Measurements from ENCODE around the gene ARHGEF4.
A peak's percentile ranks its signal among the peaks of the same experiment; 100 is the strongest.

ARHGEF4 gene

GRCh38 chr2:130864830-130865800 lies 28.4 kb downstream of the ARHGEF4 start:
- DNase-seq: no peak

DNA sequence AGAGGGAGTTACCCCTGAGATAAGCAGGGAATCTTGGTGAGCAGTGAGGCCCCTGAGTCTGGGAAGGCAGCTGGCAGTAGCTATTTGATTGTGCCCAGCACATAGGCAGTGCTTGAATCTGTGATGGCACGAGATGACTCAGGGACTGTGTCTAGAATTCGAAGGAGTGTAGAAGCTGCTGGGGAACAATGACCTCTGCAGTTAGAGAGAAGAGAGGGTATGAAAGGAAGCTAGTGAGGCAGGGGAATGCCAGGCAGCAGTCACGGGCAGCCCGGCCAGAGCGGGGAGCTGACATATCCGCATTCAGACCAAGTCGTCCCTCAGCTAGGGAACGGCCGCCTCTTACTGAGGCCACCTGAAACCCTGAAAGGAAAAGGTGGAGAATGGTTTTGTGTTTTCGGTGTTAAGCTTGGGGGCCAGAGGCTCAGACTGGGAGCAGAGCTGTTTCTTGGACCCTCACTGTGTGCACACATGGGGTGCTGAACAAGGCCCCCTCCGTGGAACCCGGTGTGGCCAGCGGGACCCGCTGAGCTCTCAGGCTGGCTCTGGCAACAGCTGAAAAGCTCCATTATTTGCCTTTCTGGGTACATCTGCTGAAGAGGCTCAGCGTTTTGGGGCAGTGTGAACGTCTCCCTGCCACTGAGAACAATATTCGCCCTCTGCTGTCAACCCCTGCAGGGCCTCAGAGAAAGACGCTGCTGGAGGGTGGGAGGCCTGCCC lies 32.9 kb downstream of the ARHGEF4 start:
- DNase-seq: no peak

DNA sequence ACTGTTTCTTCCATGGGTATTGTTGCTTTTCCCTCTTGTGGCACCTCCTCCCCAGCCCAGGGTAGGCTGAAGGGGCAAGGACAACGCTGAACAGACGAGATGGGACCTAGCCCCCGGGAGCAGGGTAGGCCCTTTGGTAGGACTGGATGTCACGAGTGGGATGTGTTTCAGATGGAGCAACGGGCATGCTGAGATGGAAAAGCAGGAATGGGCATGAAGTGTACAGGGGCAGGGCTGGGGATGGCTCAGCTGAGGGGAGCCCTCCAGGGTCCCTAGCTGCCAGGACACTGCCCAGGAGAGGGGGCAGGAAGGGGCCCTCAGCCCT lies 33.4 kb downstream of the ARHGEF4 start:
- DNase-seq: no peak

- no peak for DNase-seq
Measured at GRCh38 chr2:130870779-130871178, 34.1 kb downstream of the ARHGEF4 start.

DNA sequence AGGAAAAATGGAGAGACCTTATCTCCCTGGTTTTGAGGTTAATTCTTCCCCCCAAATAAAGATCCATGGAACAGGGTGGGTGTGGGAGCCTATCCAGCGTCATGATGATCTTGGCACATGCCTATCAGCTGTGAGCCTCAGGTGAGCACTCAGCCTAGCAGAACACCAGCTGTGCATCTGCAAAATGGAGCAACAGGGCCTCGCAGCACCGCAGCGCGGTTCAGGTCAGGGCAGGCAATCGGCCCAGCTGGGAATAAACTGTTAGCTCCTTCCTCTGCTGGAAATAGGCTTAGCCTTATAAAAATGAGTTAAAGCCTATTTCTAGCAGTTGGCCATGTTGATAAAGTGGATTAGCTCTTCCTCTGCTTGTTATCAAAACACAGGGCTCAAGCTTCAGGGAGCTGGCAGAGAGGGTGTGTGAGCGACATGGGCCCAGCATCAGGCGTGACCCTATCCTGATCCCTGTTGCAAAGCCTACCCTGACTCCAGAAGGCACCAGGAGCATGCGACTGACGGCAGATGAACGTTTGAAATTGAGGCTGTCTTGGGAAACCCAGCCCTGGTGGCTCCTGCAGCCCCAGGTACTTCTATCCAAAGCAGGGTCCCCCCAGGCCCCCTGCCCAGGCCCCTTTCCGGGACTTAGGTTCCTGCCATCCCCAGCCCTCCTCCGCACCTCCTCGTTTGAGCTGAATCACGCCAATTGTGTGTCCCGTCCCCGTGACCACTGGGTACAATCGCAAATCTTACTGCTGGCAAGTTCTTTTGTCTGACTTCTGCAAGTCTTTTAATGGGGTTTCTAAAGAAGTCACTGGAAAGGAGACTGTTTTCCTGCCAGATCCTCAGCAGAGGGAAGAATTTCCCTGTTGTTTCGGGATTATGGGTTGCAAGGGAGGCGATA lies 35.4 kb downstream of the ARHGEF4 start:
- DNase-seq: no peak

GRCh38 chr2:130872741-130873125 lies 36.0 kb downstream of the ARHGEF4 start:
- DNase-seq: no peak

- DNase-seq: peak; percentile 65
Measured at GRCh38 chr2:130873700-130874346, 37.1 kb downstream of the ARHGEF4 start.

DNA sequence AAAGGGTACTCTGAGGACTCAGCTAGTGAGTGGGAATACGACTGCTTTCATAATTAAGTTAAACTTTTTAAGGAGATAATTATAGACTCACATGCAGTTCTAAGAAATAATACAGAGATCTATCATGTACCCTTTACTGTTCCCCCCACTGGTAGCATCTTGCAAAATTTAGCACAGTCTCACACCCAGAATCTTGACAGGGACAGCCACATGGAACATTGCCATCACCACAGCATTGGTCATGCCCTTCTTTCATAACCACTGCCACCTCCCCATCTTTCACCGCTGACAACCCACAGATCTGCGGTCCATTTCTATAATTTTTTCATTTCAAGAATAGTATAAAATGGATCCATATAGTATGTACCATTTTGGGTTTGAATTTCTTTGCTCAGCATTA lies 37.8 kb downstream of the ARHGEF4 start:
- no peak for DNase-seq

DNA sequence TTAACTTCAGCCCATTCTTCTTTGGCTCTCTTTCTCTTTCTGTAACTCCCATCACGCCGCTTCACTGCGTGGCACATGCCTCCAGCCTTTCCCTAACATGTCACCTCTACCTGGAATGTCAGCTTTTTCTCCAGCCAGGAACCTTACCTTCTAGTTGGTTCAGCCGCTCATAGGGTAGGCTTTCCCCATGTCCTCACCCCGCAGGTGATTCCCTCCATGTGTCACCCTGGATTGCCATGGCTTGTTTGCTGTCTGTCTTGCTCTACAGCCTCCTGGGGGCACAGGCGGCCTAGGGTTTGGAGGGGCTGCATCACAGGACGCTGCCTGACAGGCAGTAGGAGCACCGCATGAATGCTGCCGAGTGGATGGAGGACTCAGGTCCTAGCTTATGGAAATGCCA lies 39.2 kb downstream of the ARHGEF4 start:
- no peak for DNase-seq

DNA sequence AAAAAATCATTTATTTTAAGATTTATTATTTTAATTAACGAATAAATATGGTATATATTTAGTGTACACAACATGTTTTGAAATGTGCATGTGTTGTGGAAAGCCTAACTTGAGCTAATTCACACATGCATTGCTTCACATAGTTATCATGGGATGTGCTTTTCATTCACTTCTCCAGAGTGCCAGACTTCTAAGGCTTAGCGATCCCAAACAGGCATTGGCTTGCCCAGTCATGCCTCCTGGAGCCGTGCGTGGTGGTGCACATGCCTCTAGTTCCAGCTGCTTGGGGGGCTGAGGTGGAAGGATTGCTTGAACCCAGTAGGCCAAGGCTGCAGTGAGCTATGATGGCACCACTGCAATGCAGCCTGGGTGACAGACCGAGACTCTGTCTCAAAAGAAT lies 40.5 kb downstream of the ARHGEF4 start:
- DNase-seq: no peak

GRCh38 chr2:130878316-130878715 lies 41.6 kb downstream of the ARHGEF4 start:
- no peak for DNase-seq

GRCh38 chr2:130878933-130879332 lies 42.2 kb downstream of the ARHGEF4 start:
- no peak for DNase-seq

- no peak for DNase-seq
Measured at GRCh38 chr2:130882111-130882690, 45.5 kb downstream of the ARHGEF4 start.

GRCh38 chr2:130882991-130883390 lies 46.3 kb downstream of the ARHGEF4 start:
- DNase-seq: no peak

DNA sequence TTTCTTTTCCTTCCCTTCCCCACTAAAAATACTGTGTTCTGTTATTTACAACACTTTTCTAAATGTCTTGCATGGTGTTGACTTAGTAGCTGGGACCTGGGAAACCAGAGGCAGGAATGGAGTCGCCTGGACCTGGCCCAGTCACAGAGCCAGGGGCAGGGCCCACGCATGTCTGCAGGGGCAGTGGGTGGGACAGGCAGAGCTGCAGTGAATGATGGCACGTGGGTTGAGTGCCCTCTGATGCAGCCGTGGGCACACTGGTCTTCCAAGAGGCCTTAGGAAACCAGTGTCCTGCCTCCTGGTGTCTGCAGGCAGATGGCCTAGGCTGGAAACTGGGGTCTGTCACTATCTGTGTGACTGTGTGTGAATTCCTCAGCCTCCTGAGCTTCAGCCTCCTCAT lies 46.8 kb downstream of the ARHGEF4 start:
- DNase-seq: no peak

- DNase-seq: no peak
Measured at GRCh38 chr2:130884013-130884412, 47.3 kb downstream of the ARHGEF4 start.

- DNase-seq: no peak
Measured at GRCh38 chr2:130884503-130884902, 47.8 kb downstream of the ARHGEF4 start.

- no peak for DNase-seq
Measured at GRCh38 chr2:130887643-130888042, 50.9 kb downstream of the ARHGEF4 start.

DNA sequence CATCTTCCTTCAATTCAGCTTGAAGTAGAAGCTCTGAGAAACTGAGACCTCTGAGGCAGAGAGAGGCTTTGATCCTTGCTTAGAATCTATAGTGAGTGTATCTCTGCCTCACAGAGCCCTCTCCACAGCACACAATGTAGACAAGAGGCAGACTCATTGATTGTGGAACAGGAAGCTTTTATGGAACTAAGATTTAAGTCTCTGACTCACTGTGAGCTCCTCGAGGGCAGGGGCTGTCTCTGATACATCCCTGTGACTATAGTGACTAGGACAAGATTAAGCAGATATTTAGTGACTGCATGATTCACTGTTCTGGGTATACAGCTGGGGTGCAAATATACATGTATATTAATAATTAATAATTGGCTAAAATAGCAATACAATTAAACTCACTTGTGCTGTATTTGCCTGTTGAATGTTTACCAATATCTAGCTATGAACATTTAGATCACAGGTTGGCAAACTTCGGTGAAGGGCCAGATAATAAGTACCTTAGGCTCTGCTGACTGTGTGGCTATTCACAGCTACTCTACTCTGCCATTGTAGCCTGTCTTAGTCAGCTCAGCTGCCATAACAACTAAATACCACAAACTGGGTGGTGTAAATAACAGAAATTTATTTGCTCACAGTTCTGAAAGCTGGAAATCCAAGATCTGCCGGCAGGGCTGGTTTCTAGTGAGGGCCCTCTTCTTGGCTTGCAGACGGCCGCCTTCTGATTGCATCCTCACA lies 54.4 kb downstream of the ARHGEF4 start:
- no peak for DNase-seq

- no peak for DNase-seq
Measured at GRCh38 chr2:130891966-130892365, 55.3 kb downstream of the ARHGEF4 start.
